ENCODE data around the gene CRYZL1. TPM values are rescaled to one million over a fixed set of nuclear protein-coding genes. Genes with fewer than 3 reads are reported as not detected.
A peak's percentile ranks its signal among the peaks of the same experiment; 100 is the strongest.

The CRYZL1 gene
- total and polyA plus RNA-seq, 2 donors (not counting 1 experiment from before 2014, with no cell fraction given), result 30.7 to 72.6 TPM

DNA sequence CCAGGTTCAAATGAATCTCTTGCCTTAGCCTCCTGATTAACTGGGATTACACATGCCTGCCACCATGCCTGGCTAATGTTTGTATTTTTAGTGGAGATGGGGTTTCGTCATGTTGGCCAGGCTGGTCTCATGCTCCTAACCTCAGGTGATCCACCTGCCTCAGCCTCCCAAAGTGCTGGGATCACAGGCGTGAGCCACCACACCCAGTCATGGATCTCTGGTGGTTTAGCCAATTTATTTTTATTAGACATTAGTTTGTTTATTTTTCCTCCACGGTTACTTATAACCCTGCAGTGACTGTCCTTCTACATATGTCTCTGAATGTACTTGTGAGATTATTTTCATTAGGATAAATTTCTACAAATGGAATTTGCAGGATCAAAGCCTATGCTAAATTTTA, 6.0 kb upstream of the CRYZL1 start:
- no peak overlapping the region for H3K27ac ChIP-seq (ENCODE audit: insufficient read depth, low read length)
- no peak overlapping the region for H3K4me2 ChIP-seq (ENCODE audit: extremely low read depth, insufficient read depth, low read length)
- no peaks in the 10 kb centered on the region for H3K27me3 ChIP-seq (ENCODE audit: control insufficient read depth, insufficient read depth, low read length)
- TF ChIP-seq EZH2 (IDR thresholded peaks at IDR 0.05; ENCODE audit: low read length, missing control alignments), result no peak
- TF ChIP-seq, protein P1, sequence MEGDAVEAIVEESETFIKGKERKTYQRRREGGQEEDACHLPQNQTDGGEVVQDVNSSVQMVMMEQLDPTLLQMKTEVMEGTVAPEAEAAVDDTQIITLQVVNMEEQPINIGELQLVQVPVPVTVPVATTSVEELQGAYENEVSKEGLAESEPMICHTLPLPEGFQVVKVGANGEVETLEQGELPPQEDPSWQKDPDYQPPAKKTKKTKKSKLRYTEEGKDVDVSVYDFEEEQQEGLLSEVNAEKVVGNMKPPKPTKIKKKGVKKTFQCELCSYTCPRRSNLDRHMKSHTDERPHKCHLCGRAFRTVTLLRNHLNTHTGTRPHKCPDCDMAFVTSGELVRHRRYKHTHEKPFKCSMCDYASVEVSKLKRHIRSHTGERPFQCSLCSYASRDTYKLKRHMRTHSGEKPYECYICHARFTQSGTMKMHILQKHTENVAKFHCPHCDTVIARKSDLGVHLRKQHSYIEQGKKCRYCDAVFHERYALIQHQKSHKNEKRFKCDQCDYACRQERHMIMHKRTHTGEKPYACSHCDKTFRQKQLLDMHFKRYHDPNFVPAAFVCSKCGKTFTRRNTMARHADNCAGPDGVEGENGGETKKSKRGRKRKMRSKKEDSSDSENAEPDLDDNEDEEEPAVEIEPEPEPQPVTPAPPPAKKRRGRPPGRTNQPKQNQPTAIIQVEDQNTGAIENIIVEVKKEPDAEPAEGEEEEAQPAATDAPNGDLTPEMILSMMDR (conservative IDR thresholded peaks at IDR 0.05 in 1 of 2, IDR thresholded peaks at IDR 0.05 in 1 of 2; ENCODE audit: low read depth in 1 of 2, low read length in 2 of 2), result no peak
- H4K20me1 ChIP-seq (ENCODE audit: control insufficient read depth, extremely low read depth, insufficient read depth, low read length), result no peaks in the 10 kb centered on the region
- peaks cover 85% of the 10 kb centered on the region for H3K79me2 ChIP-seq (ENCODE audit: control insufficient read depth, insufficient read depth, low read length)
- H3K9me3 ChIP-seq (ENCODE audit: control insufficient read depth, insufficient read depth, low read depth, low read length), result no peaks in the 10 kb centered on the region
- H3K36me3 ChIP-seq (ENCODE audit: control insufficient read depth, insufficient read depth, low read length), result no peaks in the 10 kb centered on the region
- DNase-seq (ENCODE audit: low read depth in 2 of 2), result no peak
- no peak overlapping the region for H3K4me3 ChIP-seq (replicated peaks in 1 of 4; ENCODE audit: control extremely low read depth in 1 of 4, insufficient read depth in 1 of 4, low read depth in 3 of 4, low read length in 4 of 4)
- no peak overlapping the region for H3K9ac ChIP-seq (ENCODE audit: insufficient read depth, low read length)
- no peaks in the 10 kb centered on the region for H3K4me1 ChIP-seq (ENCODE audit: control insufficient read depth, extremely low read depth, insufficient read depth, low read length)
- H2AFZ ChIP-seq (ENCODE audit: low read length), result no peak overlapping the region

DNA sequence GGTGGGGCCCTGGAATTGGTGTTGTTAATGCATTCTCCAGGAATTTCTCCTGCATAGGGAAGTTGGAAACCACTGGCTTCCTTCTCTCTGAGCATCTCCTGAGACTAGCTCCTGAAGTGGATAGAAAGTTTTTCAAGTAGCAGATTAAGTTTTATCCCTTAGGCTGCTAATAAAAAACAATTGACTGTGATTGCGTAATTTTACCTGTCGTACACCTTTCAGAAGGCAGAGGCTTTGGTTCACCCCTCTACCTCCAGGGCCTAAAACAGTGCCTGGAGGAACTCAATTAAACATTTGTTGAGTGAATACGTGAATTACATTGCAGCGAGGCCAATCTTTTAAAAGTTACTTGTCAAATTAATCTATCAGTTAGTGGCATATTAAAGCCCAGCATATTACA, 4.2 kb upstream of the CRYZL1 start:
- H3K27me3 ChIP-seq (ENCODE audit: control insufficient read depth, insufficient read depth, low read length), result no peaks in the 10 kb centered on the region
- no peak overlapping the region for H3K27ac ChIP-seq (ENCODE audit: insufficient read depth, low read length)
- no peaks in the 10 kb centered on the region for H3K9me3 ChIP-seq (ENCODE audit: control insufficient read depth, insufficient read depth, low read depth, low read length)
- no peaks in the 10 kb centered on the region for H3K4me1 ChIP-seq (ENCODE audit: control insufficient read depth, extremely low read depth, insufficient read depth, low read length)
- H3K79me2 ChIP-seq (ENCODE audit: control insufficient read depth, insufficient read depth, low read length), result peaks cover 79% of the 10 kb centered on the region
- DNase-seq (ENCODE audit: low read depth in 2 of 2), result no peak
- H3K36me3 ChIP-seq (ENCODE audit: control insufficient read depth, insufficient read depth, low read length), result no peaks in the 10 kb centered on the region
- no peak overlapping the region for H2AFZ ChIP-seq (ENCODE audit: low read length)
- H3K4me3 ChIP-seq (replicated peaks in 1 of 4; ENCODE audit: control extremely low read depth in 1 of 4, insufficient read depth in 1 of 4, low read depth in 3 of 4, low read length in 4 of 4), result no peak overlapping the region
- no peak overlapping the region for H3K9ac ChIP-seq (ENCODE audit: insufficient read depth, low read length)
- TF ChIP-seq EZH2 (IDR thresholded peaks at IDR 0.05; ENCODE audit: low read length, missing control alignments), result no peak
- TF ChIP-seq, protein P1 (conservative IDR thresholded peaks at IDR 0.05 in 1 of 2, IDR thresholded peaks at IDR 0.05 in 1 of 2; ENCODE audit: low read depth in 1 of 2, low read length in 2 of 2), result no peak
- H4K20me1 ChIP-seq (ENCODE audit: control insufficient read depth, extremely low read depth, insufficient read depth, low read length), result no peaks in the 10 kb centered on the region
- no peak overlapping the region for H3K4me2 ChIP-seq (ENCODE audit: extremely low read depth, insufficient read depth, low read length)

DNA sequence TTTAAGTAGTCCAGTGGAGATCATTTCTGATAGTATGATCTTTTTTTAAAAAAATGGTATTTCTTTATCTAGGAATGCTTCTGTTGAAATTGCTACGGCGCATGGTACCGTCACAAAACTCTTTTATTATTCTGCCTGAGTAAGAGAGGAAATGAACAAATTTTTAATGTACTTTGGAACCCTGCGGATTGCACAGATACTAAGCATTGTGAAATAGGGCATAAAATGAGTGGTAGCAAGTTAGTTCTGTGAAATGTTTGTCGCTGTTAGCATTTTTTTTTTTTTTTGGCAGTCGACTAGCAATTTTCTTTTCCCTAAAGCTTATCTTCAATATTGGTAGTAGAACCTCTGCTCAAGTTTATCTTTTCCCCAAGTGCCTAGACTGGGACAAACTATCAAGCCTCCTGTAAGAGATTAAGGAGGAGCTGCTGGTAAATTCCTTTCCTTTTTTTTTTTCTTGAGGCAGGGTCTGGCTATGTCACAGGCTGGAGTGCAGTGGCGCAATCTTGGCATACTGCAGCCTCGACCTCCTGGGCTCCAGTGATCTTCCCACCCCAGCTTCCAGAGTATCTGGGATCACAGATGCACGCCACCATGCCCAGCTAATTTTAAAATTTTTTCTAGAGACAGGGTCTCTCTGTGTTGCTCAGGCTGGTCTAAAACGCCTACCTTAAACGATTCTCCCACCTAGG, 3.0 kb upstream of the CRYZL1 start:
- no peak overlapping the region for H3K9ac ChIP-seq (ENCODE audit: insufficient read depth, low read length)
- TF ChIP-seq EZH2 (IDR thresholded peaks at IDR 0.05; ENCODE audit: low read length, missing control alignments), result no peak
- TF ChIP-seq, protein P1 (conservative IDR thresholded peaks at IDR 0.05 in 1 of 2, IDR thresholded peaks at IDR 0.05 in 1 of 2; ENCODE audit: low read depth in 1 of 2, low read length in 2 of 2), result no peak
- no peak overlapping the region for H2AFZ ChIP-seq (ENCODE audit: low read length)
- peak overlapping the region; percentile 9 for H3K27ac ChIP-seq (ENCODE audit: insufficient read depth, low read length)
- no peaks in the 10 kb centered on the region for H3K27me3 ChIP-seq (ENCODE audit: control insufficient read depth, insufficient read depth, low read length)
- no peaks in the 10 kb centered on the region for H3K36me3 ChIP-seq (ENCODE audit: control insufficient read depth, insufficient read depth, low read length)
- peaks cover 3% of the 10 kb centered on the region for H3K4me1 ChIP-seq (ENCODE audit: control insufficient read depth, extremely low read depth, insufficient read depth, low read length)
- no peaks in the 10 kb centered on the region for H4K20me1 ChIP-seq (ENCODE audit: control insufficient read depth, extremely low read depth, insufficient read depth, low read length)
- H3K9me3 ChIP-seq (ENCODE audit: control insufficient read depth, insufficient read depth, low read depth, low read length), result no peaks in the 10 kb centered on the region
- peaks cover 78% of the 10 kb centered on the region for H3K79me2 ChIP-seq (ENCODE audit: control insufficient read depth, insufficient read depth, low read length)
- H3K4me2 ChIP-seq (ENCODE audit: extremely low read depth, insufficient read depth, low read length), result peak overlapping the region; percentile 93
- DNase-seq (ENCODE audit: low read depth in 2 of 2), result peak; percentile 68 to 78
- peak overlapping the region; percentile 79 to 97 (median 84) for H3K4me3 ChIP-seq (replicated peaks in 1 of 4; ENCODE audit: control extremely low read depth in 1 of 4, insufficient read depth in 1 of 4, low read depth in 3 of 4, low read length in 4 of 4)
